ENCODE data around the gene PTTG1IP. TPM values are rescaled to one million over a fixed set of nuclear protein-coding genes. Genes with fewer than 3 reads are reported as not detected.

Gene PTTG1IP
- total and polyA plus RNA-seq, 10 of the 15 experiments (the other 5 are each of a cell fraction or from before 2014, with no cell fraction given) = 2.4 to 56.4 (median 44.4) TPM

DNA sequence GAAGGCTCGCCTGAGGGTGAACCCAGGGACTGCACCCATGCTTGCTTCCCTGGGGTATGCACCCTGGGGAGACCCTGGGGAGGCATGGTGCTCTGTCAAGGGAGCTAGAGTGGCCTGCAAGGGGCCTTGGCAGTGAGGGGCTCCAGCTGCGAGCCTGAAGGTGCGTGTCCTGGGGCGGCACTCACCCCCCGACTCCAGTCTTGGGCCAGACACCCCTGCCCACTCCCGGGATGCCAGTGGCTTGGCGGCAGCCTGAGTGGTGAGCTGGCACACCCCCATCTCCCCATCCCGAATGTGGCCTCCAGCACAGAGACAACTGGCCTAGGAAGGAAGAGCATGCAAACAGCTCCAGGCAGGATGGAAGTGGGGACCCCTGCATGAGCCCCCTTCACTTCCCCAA is 58.3 kb downstream of the PTTG1IP start:
- Histone ChIP-seq H3K36me3 (ENCODE audit: control insufficient read depth in 2 of 2, insufficient read depth in 2 of 2, low read length in 1 of 2) (peaks cover 0 to 7% of the 10 kb centered on the region in 2 experiments; a peak in 3 of 4 replicates), H3K9ac (ENCODE audit: control insufficient read depth, insufficient read depth, low read length) (no peak overlapping the region), H3K4me2 (ENCODE audit: control insufficient read depth, insufficient read depth) (no peak overlapping the region), H3K79me2 (ENCODE audit: control insufficient read depth, insufficient read depth, low read length) (peaks cover 30% of the 10 kb centered on the region), H3K4me3 (no peak overlapping the region), H3K27me3 (replicated peaks in 1 of 2; ENCODE audit: control insufficient read depth in 2 of 2, insufficient read depth in 2 of 2, low read length in 1 of 2) (no peaks in the 10 kb centered on the region), H3K4me1 (ENCODE audit: control insufficient read depth, insufficient read depth, low read length) (no peaks in the 10 kb centered on the region), H3K27ac (ENCODE audit: control insufficient read depth, insufficient read depth) (no peak overlapping the region), H3K9me3 (replicated peaks; ENCODE audit: control insufficient read depth, insufficient read depth, low read length) (no peaks in the 10 kb centered on the region; the same call in 2 of the 3 replicates), H2AFZ (ENCODE audit: control insufficient read depth, low read depth, low read length) (no peak overlapping the region), H4K20me1 (ENCODE audit: control insufficient read depth, insufficient read depth) (no peaks in the 10 kb centered on the region)
- in situ Hi-C loops (cut with MboI) (no loop called here), intact Hi-C loops (cut with micrococcal nuclease; ENCODE audit: unreplicated experiment) (loop anchor here (5.0 kb wide), 2 partner anchors 57 to 117 kb away; partner anchors contain the start of gene PTTG1IP)
- ChIA-PET POLR2A (interaction anchor here (1.1 to 1.7 kb wide), 2 partner anchors 12 to 57 kb away, joined by 3 to 4 read pairs; no protein-coding TSS in a partner anchor), CTCF (interaction anchor here (1.0 to 1.6 kb wide), 4 partner anchors 10 to 305 kb away, joined by 3 to 8 read pairs (median 6); no protein-coding TSS in a partner anchor), RAD21 (ENCODE audit: unreplicated experiment) (interaction anchor here (0.9 to 1.2 kb wide), 2 partner anchors 14 to 114 kb away, joined by 3 to 4 read pairs; no protein-coding TSS in a partner anchor), SMC1A (ENCODE audit: uncharacterized antibody, unreplicated experiment) (interaction anchor here (0.6 to 1.2 kb wide), 5 partner anchors 10 to 478 kb away, joined by 3 to 4 read pairs (median 3); partner anchors contain the start of gene UBE2G2)
- no TSS peak for BruUV-seq (replicated peaks)
- WGBS (ENCODE audit: insufficient coverage, insufficient replicate concordance, low lambda C conversion rate, missing lambda C conversion rate) = 93% methylated on average over 7 of the region's 8 CpGs
- DNase-seq (ENCODE audit: low read depth, low spot score) (no peak), FAIRE-seq (no peak), ATAC-seq (no peak)
- no peak for TF ChIP-seq CBFB (IDR thresholded peaks at IDR 0.05; ENCODE audit: low read depth)
- no peak for TF ChIP-seq TCF3 (IDR thresholded peaks at IDR 0.05; ENCODE audit: borderline replicate concordance, insufficient read depth, low read depth, low read length)
- TF ChIP-seq MTA2 (IDR thresholded peaks at IDR 0.05; ENCODE audit: low read depth) = no peak
- TF ChIP-seq BHLHE40 (IDR thresholded peaks at IDR 0.05; ENCODE audit: borderline replicate concordance in 1 of 2, low read depth in 2 of 2, low read length in 1 of 2) = no peak
- TF ChIP-seq, protein P1, sequence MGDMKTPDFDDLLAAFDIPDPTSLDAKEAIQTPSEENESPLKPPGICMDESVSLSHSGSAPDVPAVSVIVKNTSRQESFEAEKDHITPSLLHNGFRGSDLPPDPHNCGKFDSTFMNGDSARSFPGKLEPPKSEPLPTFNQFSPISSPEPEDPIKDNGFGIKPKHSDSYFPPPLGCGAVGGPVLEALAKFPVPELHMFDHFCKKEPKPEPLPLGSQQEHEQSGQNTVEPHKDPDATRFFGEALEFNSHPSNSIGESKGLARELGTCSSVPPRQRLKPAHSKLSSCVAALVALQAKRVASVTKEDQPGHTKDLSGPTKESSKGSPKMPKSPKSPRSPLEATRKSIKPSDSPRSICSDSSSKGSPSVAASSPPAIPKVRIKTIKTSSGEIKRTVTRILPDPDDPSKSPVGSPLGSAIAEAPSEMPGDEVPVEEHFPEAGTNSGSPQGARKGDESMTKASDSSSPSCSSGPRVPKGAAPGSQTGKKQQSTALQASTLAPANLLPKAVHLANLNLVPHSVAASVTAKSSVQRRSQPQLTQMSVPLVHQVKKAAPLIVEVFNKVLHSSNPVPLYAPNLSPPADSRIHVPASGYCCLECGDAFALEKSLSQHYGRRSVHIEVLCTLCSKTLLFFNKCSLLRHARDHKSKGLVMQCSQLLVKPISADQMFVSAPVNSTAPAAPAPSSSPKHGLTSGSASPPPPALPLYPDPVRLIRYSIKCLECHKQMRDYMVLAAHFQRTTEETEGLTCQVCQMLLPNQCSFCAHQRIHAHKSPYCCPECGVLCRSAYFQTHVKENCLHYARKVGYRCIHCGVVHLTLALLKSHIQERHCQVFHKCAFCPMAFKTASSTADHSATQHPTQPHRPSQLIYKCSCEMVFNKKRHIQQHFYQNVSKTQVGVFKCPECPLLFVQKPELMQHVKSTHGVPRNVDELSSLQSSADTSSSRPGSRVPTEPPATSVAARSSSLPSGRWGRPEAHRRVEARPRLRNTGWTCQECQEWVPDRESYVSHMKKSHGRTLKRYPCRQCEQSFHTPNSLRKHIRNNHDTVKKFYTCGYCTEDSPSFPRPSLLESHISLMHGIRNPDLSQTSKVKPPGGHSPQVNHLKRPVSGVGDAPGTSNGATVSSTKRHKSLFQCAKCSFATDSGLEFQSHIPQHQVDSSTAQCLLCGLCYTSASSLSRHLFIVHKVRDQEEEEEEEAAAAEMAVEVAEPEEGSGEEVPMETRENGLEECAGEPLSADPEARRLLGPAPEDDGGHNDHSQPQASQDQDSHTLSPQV (IDR thresholded peaks at IDR 0.05) = no peak
- TF ChIP-seq SMC3 (IDR thresholded peaks at IDR 0.05; ENCODE audit: borderline replicate concordance, low read length) = no peak
- TF ChIP-seq E2F8 (IDR thresholded peaks at IDR 0.05; ENCODE audit: low read depth, partially characterized antibody) = no peak
- no peak for TF ChIP-seq SREBF1 (IDR thresholded peaks at IDR 0.05; ENCODE audit: low read length)
- TF ChIP-seq ZBTB40 (IDR thresholded peaks at IDR 0.05; ENCODE audit: borderline replicate concordance) = no peak
- TF ChIP-seq RAD21 (IDR thresholded peaks at IDR 0.05; ENCODE audit: insufficient read depth, low read depth, low read length) = no peak
- no peak for TF ChIP-seq NRF1 (conservative IDR thresholded peaks at IDR 0.05; ENCODE audit: low read depth, low read length)
